BJ (cell line): ENCODE data around the gene OGFOD3. TPM values are rescaled to one million over a fixed set of nuclear protein-coding genes. Genes with fewer than 3 reads are reported as not detected.
"Not testable (repeated sequence)": the region's sequence is repeated elsewhere in the genome, so short reads cannot be mapped to it uniquely, and the experiment has no call there.

ENCODE experiments used
- CTCF ChIA-PET: fragments of 350-600 bp; formaldehyde crosslinking; extraction: SDS; loops from one replicate; lab custom pipeline; 2021; ENCODE audit warnings: antibody characterized with exemption, inconsistent platforms; lab: Yijun Ruan, JAX
- POLR2A ChIA-PET: fragments of 300-600 bp; sonication (Branson Sonifier 250); formaldehyde crosslinking; extraction: SDS; loops from one replicate; lab custom pipeline; 2021; ENCODE audit warnings: antibody characterized with exemption; lab: Charles Lee
- DNase-seq: peaks from one replicate; pipeline ENCODE4 v3.0.0-alpha.2; 2011; ENCODE audit warnings: low read depth
- H3K27me3 ChIP-seq: 2 replicates; pipeline ENCODE4 v1.6.0; 2011; ENCODE audit warnings: low read length; ENCODE audit not compliant: control insufficient read depth, insufficient read depth
- H3K36me3 ChIP-seq: 2 replicates; pipeline ENCODE4 v1.5.1; 2011; ENCODE audit warnings: low read length; ENCODE audit not compliant: control insufficient read depth, insufficient read depth
- H3K4me3 ChIP-seq: 2 replicates; pipeline ENCODE4 v1.5.1; 2011; ENCODE audit warnings: low read depth, mild to moderate bottlenecking, control low read depth, low read length
- CTCF ChIP-seq: IDR thresholded peaks from 2 replicates; pipeline ENCODE4 v1.5.1; 2011; ENCODE audit warnings: low read depth, mild to moderate bottlenecking, control low read depth, inconsistent platforms, low read length, moderate library complexity; ENCODE audit not compliant: insufficient read depth
- polyA plus RNA-seq: library from polyadenylated mRNA; depleted of rRNA; stranded (reverse); fragments of >200 nt; gene quantifications from 2 replicates; pipeline ENCODE4 v1.2.3, GENCODE V29; 2011

OGFOD3 gene
- polyA plus RNA-seq, 1 experiment, result 37.9 TPM

- POLR2A ChIA-PET, result no interaction called here
Observed at GRCh38 chr17:82365606-82366295, 52.6 kb downstream of the OGFOD3 start.

GRCh38 chr17:82361885-82362633, 56.3 kb downstream of the OGFOD3 start:
- TF ChIP-seq CTCF, result no peak
- Histone ChIP-seq H3K36me3 (no peaks in the 10 kb centered on the region), H3K4me3 (no peak overlapping the region), H3K27me3 (peaks cover 8% of the 10 kb centered on the region)
- CTCF ChIA-PET, result interaction anchor here (0.6 to 1.7 kb wide), 4 partner anchors 9 to 112 kb away, joined by 3 to 5 read pairs (median 4); no protein-coding TSS in a partner anchor
- DNase-seq, result no peak
- POLR2A ChIA-PET, result no interaction called here

More at GRCh38 chr17:82365606-82366295, 52.6 kb downstream of the OGFOD3 start:
- H3K4me3 ChIP-seq, result no peak overlapping the region
- DNase-seq, result no peak
- H3K27me3 ChIP-seq, result peaks cover 21% of the 10 kb centered on the region
- CTCF ChIA-PET, result interaction anchor here (0.6 to 1.4 kb wide), 4 partner anchors 13 to 147 kb away, joined by 3 read pairs; no protein-coding TSS in a partner anchor
- no peak for TF ChIP-seq CTCF
- H3K36me3 ChIP-seq, result no peaks in the 10 kb centered on the region

GRCh38 chr17:82359451-82360074, 58.8 kb downstream of the OGFOD3 start:
- POLR2A ChIA-PET, DNase-seq, H3K27me3 ChIP-seq, H3K4me3 ChIP-seq, H3K36me3 ChIP-seq: not testable (repeated sequence)
- CTCF ChIA-PET, result interaction anchor here (1.3 kb wide), 1 partner anchor 56 kb away, joined by 5 read pairs; no protein-coding TSS in a partner anchor

GRCh38 chr17:82358465-82359350, 59.7 kb downstream of the OGFOD3 start, which contains the start of gene TEX19:
TEX19 (plus strand) TSS chr17:82359247; CDS start chr17:82362151, 2,904 bp downstream.
- Histone ChIP-seq H3K4me3 (no peak within 1 kb of the TSS), H3K36me3 (no peaks in the 10 kb centered on the region), H3K27me3 (peaks cover 4% of the 10 kb centered on the region)
- CTCF ChIA-PET, result interaction anchor here (0.8 to 1.5 kb wide), 4 partner anchors 34 to 59 kb away, joined by 3 to 5 read pairs (median 4); partner anchors contain the start of gene HEXD
- no peak for DNase-seq
- TF ChIP-seq CTCF, result no peak
- POLR2A ChIA-PET, result no interaction called here

GRCh38 chr17:82357394-82357793, 61.0 kb downstream of the OGFOD3 start:
- no peaks in the 10 kb centered on the region for H3K36me3 ChIP-seq
- POLR2A ChIA-PET, result no interaction called here
- no peak for TF ChIP-seq CTCF
- CTCF ChIA-PET, result interaction anchor here (1.2 to 1.5 kb wide), 3 partner anchors 13 to 60 kb away, joined by 3 to 6 read pairs (median 4); partner anchors contain the start of gene HEXD
- no peak overlapping the region for H3K4me3 ChIP-seq
- DNase-seq, result no peak
- H3K27me3 ChIP-seq, result peaks cover 4% of the 10 kb centered on the region
